GM21786 (cell line): ENCODE data around the gene TSPAN4.

Source experiments
- ATAC-seq: cut with Tn5 transposase; IDR thresholded peaks from one replicate; pipeline ENCODE4 v1.9.1; 2021; ENCODE audit not compliant: unreplicated experiment

TSPAN4 gene

GRCh38 chr11:863023-863909 is 20.6 kb downstream of the TSPAN4 start:
- no peak for ATAC-seq

- ATAC-seq = no peak
Observed at GRCh38 chr11:863910-864827, 21.5 kb downstream of the TSPAN4 start.

- no peak for ATAC-seq
Observed at GRCh38 chr11:864898-865297, 22.2 kb downstream of the TSPAN4 start.

- no peak for ATAC-seq
Observed at GRCh38 chr11:865462-866430, 23.1 kb downstream of the TSPAN4 start.

GRCh38 chr11:866481-866880 is 23.8 kb downstream of the TSPAN4 start:
- ATAC-seq = no peak

- ATAC-seq = no peak
Observed at GRCh38 chr11:867856-868358, 25.3 kb downstream of the TSPAN4 start.

GRCh38 chr11:868394-868793 is 25.7 kb downstream of the TSPAN4 start:
- ATAC-seq = no peak

GRCh38 chr11:868802-869201 is 26.1 kb downstream of the TSPAN4 start:
- no peak for ATAC-seq

- no peak for ATAC-seq
Observed at GRCh38 chr11:869399-870126, 26.9 kb downstream of the TSPAN4 start.

GRCh38 chr11:870127-870413 is 27.4 kb downstream of the TSPAN4 start:
- ATAC-seq = no peak

GRCh38 chr11:870418-870817 is 27.8 kb downstream of the TSPAN4 start:
- no peak for ATAC-seq

- no peak for ATAC-seq
Observed at GRCh38 chr11:871472-871871, 28.8 kb downstream of the TSPAN4 start.

GRCh38 chr11:872799-873198 is 30.1 kb downstream of the TSPAN4 start:
- no peak for ATAC-seq

GRCh38 chr11:873706-874105 is 31.1 kb downstream of the TSPAN4 start:
- ATAC-seq = no peak

- no peak for ATAC-seq
Observed at GRCh38 chr11:875203-875602, 32.6 kb downstream of the TSPAN4 start.

- ATAC-seq = no peak
Observed at GRCh38 chr11:875769-876301, 33.2 kb downstream of the TSPAN4 start.

- ATAC-seq = no peak
Observed at GRCh38 chr11:876545-876944, 33.9 kb downstream of the TSPAN4 start.

- ATAC-seq = no peak
Observed at GRCh38 chr11:877565-877964, 34.9 kb downstream of the TSPAN4 start.

GRCh38 chr11:880447-880846 is 37.8 kb downstream of the TSPAN4 start:
- ATAC-seq = no peak

GRCh38 chr11:882596-882995 is 39.9 kb downstream of the TSPAN4 start:
- no peak for ATAC-seq
